ENCODE measurements around the gene ASTN2. TPM values are rescaled to one million over a fixed set of nuclear protein-coding genes. Genes with fewer than 3 reads are reported as not detected.

Gene ASTN2
- total and polyA plus RNA-seq, 9 of the 15 experiments (the other 6 are each of a cell fraction or from before 2014, with no cell fraction given) = 0.56 to 3.5 (median 1.9) TPM

DNA sequence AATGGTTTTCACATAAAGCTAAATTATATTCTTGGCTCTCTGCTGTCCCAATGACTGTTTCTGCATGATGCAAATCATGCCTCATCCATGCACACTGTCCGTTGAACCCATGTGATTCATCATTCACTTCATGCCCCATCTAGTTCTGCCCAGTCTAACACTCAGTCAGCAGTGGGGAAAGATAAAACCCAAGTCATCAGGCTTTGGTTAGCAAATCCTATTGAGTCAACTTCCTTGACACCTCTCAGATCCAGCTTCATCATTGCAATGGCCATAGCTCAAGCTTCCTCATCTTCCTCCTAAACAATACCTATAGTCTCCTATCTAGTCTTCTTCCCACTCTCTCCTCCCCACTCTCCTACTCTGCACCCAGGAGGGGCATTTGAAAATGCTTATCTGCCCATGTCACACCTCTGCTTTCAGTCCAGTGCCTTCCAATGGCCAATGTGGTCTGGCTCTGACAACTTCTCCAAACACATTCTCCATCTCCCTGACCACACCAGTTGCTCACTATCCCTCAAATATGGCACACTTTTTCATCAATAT lies 993.8 kb downstream of the ASTN2 start (continued):
- TF ChIP-seq ZNF76 (CRISPR knock-in tag; IDR thresholded peaks at IDR 0.05; ENCODE audit: borderline replicate concordance) (no peak), BRCA1 (IDR thresholded peaks at IDR 0.05) (no peak), BRCA1 (CRISPR knock-in tag; IDR thresholded peaks at IDR 0.05) (no peak), FOXP1 (CRISPR knock-in tag; IDR thresholded peaks at IDR 0.05) (no peak), ZC3H8 (IDR thresholded peaks at IDR 0.05) (no peak), ZNF707 (CRISPR knock-in tag; conservative IDR thresholded peaks at IDR 0.05) (no peak), MED1 (CRISPR knock-in tag; IDR thresholded peaks at IDR 0.05; ENCODE audit: borderline replicate concordance) (no peak), CAMTA2 (CRISPR knock-in tag; conservative IDR thresholded peaks at IDR 0.05) (no peak), SIRT6 (IDR thresholded peaks at IDR 0.05; ENCODE audit: low read depth, low read length) (no peak), RNF2 (IDR thresholded peaks at IDR 0.05) (no peak), NCOR1 (IDR thresholded peaks at IDR 0.05) (no peak), STAT5A (IDR thresholded peaks at IDR 0.05; ENCODE audit: borderline replicate concordance, low read length) (no peak), ATF1 (CRISPR knock-in tag; IDR thresholded peaks at IDR 0.05) (no peak), ATF1 (tag; IDR thresholded peaks at IDR 0.05) (0 out of 2 replicates have a peak, but pooled peaks have one; percentile 14), ETV5 (CRISPR knock-in tag; IDR thresholded peaks at IDR 0.05; ENCODE audit: low read depth) (no peak), GTF2F1 (IDR thresholded peaks at IDR 0.05; ENCODE audit: low read depth, low read length) (no peak), HLTF (IDR thresholded peaks at IDR 0.05) (no peak), KLF10 (CRISPR knock-in tag; IDR thresholded peaks at IDR 0.05) (no peak), BRD9 (IDR thresholded peaks at IDR 0.05; ENCODE audit: low read depth, partially characterized antibody) (no peak), FOXA1 (IDR thresholded peaks at IDR 0.05; ENCODE audit: borderline replicate concordance) (no peak), DNMT1 (IDR thresholded peaks at IDR 0.05) (no peak), ZNF232 (CRISPR knock-in tag; IDR thresholded peaks at IDR 0.05) (no peak), NCOA6 (IDR thresholded peaks at IDR 0.05) (no peak), NFATC3 (IDR thresholded peaks at IDR 0.05) (no peak), FOXM1 (IDR thresholded peaks at IDR 0.05; ENCODE audit: low read depth) (no peak), FOXM1 (CRISPR knock-in tag; IDR thresholded peaks at IDR 0.05; ENCODE audit: low read depth) (no peak), FUS (optimal IDR thresholded peaks at IDR 0.05; ENCODE audit: low read depth, low read length) (no peak), RBM39 (optimal IDR thresholded peaks at IDR 0.05; ENCODE audit: low read depth, low read length) (no peak), BCL6 (CRISPR knock-in tag; IDR thresholded peaks at IDR 0.05) (no peak), POLR2B (IDR thresholded peaks at IDR 0.05; ENCODE audit: low read depth, partially characterized antibody) (no peak), PCBP2 (IDR thresholded peaks at IDR 0.05; ENCODE audit: low read depth, low read length, poor library complexity, severe bottlenecking) (no peak), U2AF1 (optimal IDR thresholded peaks at IDR 0.05; ENCODE audit: low read depth, low read length) (no peak), SIN3B (IDR thresholded peaks at IDR 0.05; ENCODE audit: low read depth) (no peak)
- TF ChIP-seq, protein P1, sequence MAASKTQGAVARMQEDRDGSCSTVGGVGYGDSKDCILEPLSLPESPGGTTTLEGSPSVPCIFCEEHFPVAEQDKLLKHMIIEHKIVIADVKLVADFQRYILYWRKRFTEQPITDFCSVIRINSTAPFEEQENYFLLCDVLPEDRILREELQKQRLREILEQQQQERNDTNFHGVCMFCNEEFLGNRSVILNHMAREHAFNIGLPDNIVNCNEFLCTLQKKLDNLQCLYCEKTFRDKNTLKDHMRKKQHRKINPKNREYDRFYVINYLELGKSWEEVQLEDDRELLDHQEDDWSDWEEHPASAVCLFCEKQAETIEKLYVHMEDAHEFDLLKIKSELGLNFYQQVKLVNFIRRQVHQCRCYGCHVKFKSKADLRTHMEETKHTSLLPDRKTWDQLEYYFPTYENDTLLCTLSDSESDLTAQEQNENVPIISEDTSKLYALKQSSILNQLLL (CRISPR knock-in tag; IDR thresholded peaks at IDR 0.05; ENCODE audit: borderline replicate concordance) = no peak
- TF ChIP-seq, protein P2, sequence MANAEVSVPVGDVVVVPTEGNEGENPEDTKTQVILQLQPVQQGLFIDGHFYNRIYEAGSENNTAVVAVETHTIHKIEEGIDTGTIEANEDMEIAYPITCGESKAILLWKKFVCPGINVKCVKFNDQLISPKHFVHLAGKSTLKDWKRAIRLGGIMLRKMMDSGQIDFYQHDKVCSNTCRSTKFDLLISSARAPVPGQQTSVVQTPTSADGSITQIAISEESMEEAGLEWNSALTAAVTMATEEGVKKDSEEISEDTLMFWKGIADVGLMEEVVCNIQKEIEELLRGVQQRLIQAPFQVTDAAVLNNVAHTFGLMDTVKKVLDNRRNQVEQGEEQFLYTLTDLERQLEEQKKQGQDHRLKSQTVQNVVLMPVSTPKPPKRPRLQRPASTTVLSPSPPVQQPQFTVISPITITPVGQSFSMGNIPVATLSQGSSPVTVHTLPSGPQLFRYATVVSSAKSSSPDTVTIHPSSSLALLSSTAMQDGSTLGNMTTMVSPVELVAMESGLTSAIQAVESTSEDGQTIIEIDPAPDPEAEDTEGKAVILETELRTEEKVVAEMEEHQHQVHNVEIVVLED (CRISPR knock-in tag; IDR thresholded peaks at IDR 0.05) = no peak

Data from K562 (cell line).